HG03060 (cell line): ENCODE results near the gene CLUH.
"Not testable (repeated sequence)": the region's sequence is repeated elsewhere in the genome, so short reads cannot be mapped to it uniquely, and the experiment has no call there.

Experiments used
- ATAC-seq: cut with Tn5 transposase; IDR thresholded peaks from one replicate; pipeline ENCODE4 v1.9.1; 2021; ENCODE audit warnings: low read depth, moderate number of reproducible peaks; ENCODE audit not compliant: unreplicated experiment

CLUH gene

GRCh38 chr17:2690165-2691068, 21.1 kb downstream of the CLUH start:
- ATAC-seq = no peak

GRCh38 chr17:2689411-2690164, 22.0 kb downstream of the CLUH start:
- ATAC-seq = no peak

GRCh38 chr17:2688351-2689342, 22.9 kb downstream of the CLUH start:
- no peak for ATAC-seq

- no peak for ATAC-seq
These were observed 24.5 kb downstream of the CLUH start for GRCh38 chr17:2687074-2687418.

- ATAC-seq = no peak
These were observed 25.9 kb downstream of the CLUH start for GRCh38 chr17:2685696-2686095.

- ATAC-seq = no peak
These were observed 27.0 kb downstream of the CLUH start for GRCh38 chr17:2684549-2684948.

GRCh38 chr17:2683912-2684311, 27.7 kb downstream of the CLUH start:
- ATAC-seq = no peak

GRCh38 chr17:2682176-2682938, 29.2 kb downstream of the CLUH start:
- ATAC-seq = no peak

GRCh38 chr17:2681650-2682049, 29.9 kb downstream of the CLUH start:
- no peak for ATAC-seq

- no peak for ATAC-seq
These were observed 30.6 kb downstream of the CLUH start for GRCh38 chr17:2680961-2681360.

- ATAC-seq = not testable (repeated sequence)
These were observed 32.3 kb downstream of the CLUH start for GRCh38 chr17:2679247-2679646.

GRCh38 chr17:2672026-2672425, 39.5 kb downstream of the CLUH start:
- ATAC-seq = no peak

- not testable (repeated sequence) for ATAC-seq
These were observed 51.2 kb downstream of the CLUH start for GRCh38 chr17:2660410-2660809.

GRCh38 chr17:2659337-2659736, 52.2 kb downstream of the CLUH start:
- not testable (repeated sequence) for ATAC-seq

- ATAC-seq = no peak
These were observed 55.3 kb downstream of the CLUH start for GRCh38 chr17:2656283-2656682.

GRCh38 chr17:2655546-2655945, 56.0 kb downstream of the CLUH start:
- no peak for ATAC-seq

GRCh38 chr17:2652911-2653310, 58.7 kb downstream of the CLUH start:
- ATAC-seq = not testable (repeated sequence)

GRCh38 chr17:2649191-2649590, 62.4 kb downstream of the CLUH start:
- ATAC-seq = no peak

- ATAC-seq = no peak
These were observed 63.6 kb downstream of the CLUH start for GRCh38 chr17:2647957-2648356.

- no peak for ATAC-seq
These were observed 66.6 kb downstream of the CLUH start for GRCh38 chr17:2644971-2645370.
